Endothelial cell of umbilical vein (primary cell): ENCODE data around the gene PRKAB1. TPM values are rescaled to one million over a fixed set of nuclear protein-coding genes. Genes with fewer than 3 reads are reported as not detected.

Experiments used
- BruUV-seq: library from RNA; stranded (reverse); fragments of 400-500 nt; replicated peaks from 2 replicates; lab custom pipeline; 2021; lab: Mats Ljungman, UMichigan
- CTCF ChIA-PET: fragments of 300-600, 350-600 bp; sonication (Branson Sonifier 250); formaldehyde crosslinking; loops from one replicate; lab custom pipeline; 2021; ENCODE audit warnings: antibody characterized with exemption, inconsistent platforms; lab: Charles Lee
- POLR2A ChIA-PET: fragments of 300-600, 350-600 bp; sonication (Branson Sonifier 250); formaldehyde crosslinking; loops from one replicate; lab custom pipeline; 2021; ENCODE audit warnings: antibody characterized with exemption, inconsistent platforms; lab: Charles Lee
- DNase-seq: peaks from one replicate; pipeline ENCODE4 v3.0.0-alpha.2; 2011; ENCODE audit warnings: low read depth, low spot score
- FAIRE-seq: peaks from 2 replicates; lab custom pipeline; 2011; peaks lifted over from hg19 to GRCh38; lab: Jason Lieb, UNC
- H2AFZ ChIP-seq: 2 replicates; pipeline ENCODE4 v1.6.0; 2012; ENCODE audit warnings: low read depth, low read length, control low read depth, inconsistent platforms
- H3K27ac ChIP-seq: 2 replicates; pipeline ENCODE4 v1.5.1; 2011; ENCODE audit warnings: low read depth, mild to moderate bottlenecking, control low read depth, low read length, moderate library complexity; ENCODE audit not compliant: insufficient read depth
- H3K27me3 ChIP-seq, 2 experiments: 2 replicates each; pipeline versions ENCODE4 v1.6.0 to v1.6.1; 2011; ENCODE audit warnings: low read length in 2 of 2, mixed read lengths in 1 of 2; ENCODE audit not compliant: control insufficient read depth in 2 of 2, insufficient read depth in 2 of 2
- H3K36me3 ChIP-seq, 2 experiments: 2 replicates in 1 of 2; 3 replicates in 1 of 2; pipeline ENCODE4 v1.5.1; 2011; ENCODE audit warnings: low read length in 2 of 2, mild to moderate bottlenecking in 1 of 2, moderate library complexity in 1 of 2; ENCODE audit not compliant: control insufficient read depth in 2 of 2, insufficient read depth in 2 of 2; ENCODE audit errors: extremely low read depth in 1 of 2
- H3K4me1 ChIP-seq: 3 replicates; pipeline ENCODE4 v1.5.1; 2011; ENCODE audit warnings: mild to moderate bottlenecking, low read length; ENCODE audit not compliant: control insufficient read depth, insufficient read depth; ENCODE audit errors: extremely low read depth
- H3K4me2 ChIP-seq: 2 replicates; pipeline ENCODE4 v1.6.1; 2011; ENCODE audit warnings: low read length, control low read depth, mixed read lengths; ENCODE audit not compliant: insufficient read depth
- H3K4me3 ChIP-seq, 3 experiments: fragments of 200-600 bp in 1 of 3; sonication (generic), shearing (Covaris generic) in 1 of 3; replicated peaks in 1 of 3; 2 replicates each; pipeline ENCODE4 v1.5.1; 2011 to 2016; ENCODE audit warnings: control low read depth in 3 of 3, low read length in 3 of 3, mild to moderate bottlenecking in 2 of 3, inconsistent platforms in 1 of 3, low read depth in 1 of 3, moderate library complexity in 1 of 3; ENCODE audit not compliant: insufficient read depth in 1 of 3
- H3K79me2 ChIP-seq: 2 replicates; pipeline ENCODE4 v1.6.0; 2012; ENCODE audit warnings: low read length, inconsistent platforms; ENCODE audit not compliant: control insufficient read depth, insufficient read depth
- H3K9ac ChIP-seq: replicated peaks from 2 replicates; pipeline ENCODE3; 2011; ENCODE audit warnings: low read length, control low read depth; ENCODE audit not compliant: insufficient read depth; ENCODE audit errors: extremely low read depth
- H3K9me1 ChIP-seq: replicated peaks from 3 replicates; pipeline ENCODE4 v1.6.0; 2011; ENCODE audit warnings: mild to moderate bottlenecking, low read length; ENCODE audit not compliant: control insufficient read depth, insufficient read depth; ENCODE audit errors: extremely low read depth
- H3K9me3 ChIP-seq: replicated peaks from 2 replicates; pipeline ENCODE4 v1.5.1; 2012; ENCODE audit warnings: low read length, inconsistent platforms; ENCODE audit not compliant: control insufficient read depth, insufficient read depth
- H4K20me1 ChIP-seq: replicated peaks from 2 replicates; pipeline ENCODE3; 2011; ENCODE audit warnings: mild to moderate bottlenecking, low read length; ENCODE audit not compliant: control insufficient read depth, insufficient read depth; ENCODE audit errors: extremely low read depth
- EZH2 ChIP-seq: IDR thresholded peaks from 2 replicates; pipeline ENCODE4 v1.6.1; 2012; ENCODE audit warnings: borderline replicate concordance, low read depth, mild to moderate bottlenecking, moderate library complexity, low read length, inconsistent platforms; ENCODE audit not compliant: severe bottlenecking
- FOS ChIP-seq: IDR thresholded peaks from 2 replicates; pipeline ENCODE4 v1.6.1; 2011; ENCODE audit warnings: mild to moderate bottlenecking, low read length, moderate library complexity, borderline replicate concordance; ENCODE audit not compliant: insufficient read depth
- GATA2 ChIP-seq: IDR thresholded peaks from 2 replicates; pipeline ENCODE4 v1.7.0; 2011; ENCODE audit warnings: low read depth, mild to moderate bottlenecking, moderate library complexity, mixed read lengths, low read length; ENCODE audit not compliant: insufficient read length, insufficient read depth
- JUN ChIP-seq: IDR thresholded peaks from 2 replicates; pipeline ENCODE4 v1.6.1; 2011; ENCODE audit warnings: borderline replicate concordance, low read depth; ENCODE audit not compliant: insufficient read length, insufficient read depth
- MYC ChIP-seq: IDR thresholded peaks from one replicate; pipeline ENCODE4 v1.6.1; 2011; ENCODE audit warnings: mild to moderate bottlenecking, low read depth, low read length
- POLR2A ChIP-seq: IDR thresholded peaks from 2 replicates; pipeline ENCODE4 v1.6.1; 2012; ENCODE audit warnings: low read depth, mild to moderate bottlenecking, control low read depth, low read length
- POLR2AphosphoS5 ChIP-seq: IDR thresholded peaks from 2 replicates; pipeline ENCODE4 v1.6.1; 2012; ENCODE audit warnings: low read depth, mild to moderate bottlenecking, control low read depth, low read length, moderate library complexity; ENCODE audit not compliant: insufficient read depth
- dilution Hi-C: fragments of 300-500 bp; cut with MboI; formaldehyde crosslinking; loops from one replicate; pipeline ENCODE4 v1.15.0; 2019; ENCODE audit warnings: low sequenced_read_pairs; ENCODE audit not compliant: extremely low pct_ligation_motif_present
- intact Hi-C: fragments of 100-400 bp; cut with micrococcal nuclease; formaldehyde crosslinking; loops from one replicate; pipeline ENCODE4 v1.10.0; 2022
- polyA plus RNA-seq, 4 experiments: library from polyadenylated mRNA; depleted of rRNA in 3 of 4; stranded (reverse) in 3 of 4; unstranded in 1 of 4; fragments of >200 nt; gene quantifications; 2 replicates each; pipeline versions ENCODE4 v1.2.1 to v1.2.3, GENCODE V29; 2011 to 2012; ENCODE audit warnings: missing spikeins in 1 of 4
- total RNA-seq: library from RNA; stranded (reverse); gene quantifications from 2 replicates; pipeline ENCODE4 v1.2.3, GENCODE V29; 2021
- TF ChIP-seq, protein P1 (sequence below), 2 donors: IDR thresholded peaks; 1 replicate in 1 of 2; 2 replicates in 1 of 2; pipeline ENCODE4 v1.5.1; 2011; ENCODE audit warnings: low read length in 2 of 2, mild to moderate bottlenecking in 2 of 2, moderate library complexity in 2 of 2, control low read depth in 1 of 2, inconsistent platforms in 1 of 2, low read depth in 1 of 2; ENCODE audit not compliant: insufficient read depth in 1 of 2; ENCODE audit errors: extremely low read depth in 1 of 2
- TF ChIP-seq, protein P2 (sequence below): IDR thresholded peaks from 2 replicates; pipeline ENCODE4 v1.6.1; 2011; ENCODE audit not compliant: insufficient read depth, insufficient read length

PRKAB1 gene
- total and polyA plus RNA-seq, 2 donors (not counting 3 experiments of a cell fraction or from before 2014, with no cell fraction given) = 23.1 to 27.0 TPM

DNA sequence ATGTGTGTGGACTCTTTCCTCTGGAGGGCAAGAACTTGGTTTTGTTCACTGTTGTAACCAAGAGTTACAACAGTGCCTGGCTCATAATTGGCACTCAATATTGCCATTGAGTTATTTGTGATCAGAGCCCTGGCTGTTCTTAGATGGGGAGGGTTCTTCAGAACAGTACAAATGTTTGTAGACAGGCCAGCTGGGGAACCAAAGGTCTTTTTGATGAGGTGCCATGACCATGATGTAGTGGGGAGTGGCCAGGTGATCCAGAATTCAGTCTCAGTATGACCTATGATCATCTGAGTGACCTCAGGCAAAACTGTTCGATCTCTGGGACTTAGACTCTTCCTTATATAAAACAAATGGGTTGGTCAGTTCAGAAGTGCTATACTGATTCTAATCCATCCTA lies 3.3 kb upstream of the PRKAB1 start:
- intact Hi-C loops = loop anchor here (10.0 kb wide), 1 partner anchor 1260 kb away; no protein-coding TSS in a partner anchor
- CTCF ChIA-PET = interaction anchor here (1.8 kb wide), 1 partner anchor 116 kb away, joined by 4 read pairs; no protein-coding TSS in a partner anchor
- FAIRE-seq = no peak

More for the DNA sequence above, 3.3 kb upstream of the PRKAB1 start:
- BruUV-seq = no TSS peak
- DNase-seq = no peak
- H3K4me2 ChIP-seq = no peak overlapping the region
- H3K27me3 ChIP-seq = peaks cover 1 to 6% of the 10 kb centered on the region in 2 experiments
- H3K79me2 ChIP-seq = peaks cover 4% of the 10 kb centered on the region
- H3K36me3 ChIP-seq = no peaks in the 10 kb centered on the region
- dilution Hi-C loops = no loop called here
- no peak overlapping the region for H2AFZ ChIP-seq
- POLR2A ChIA-PET = no interaction called here
- no peak overlapping the region for H3K9ac ChIP-seq
- H3K9me1 ChIP-seq = no peaks in the 10 kb centered on the region
- no peak overlapping the region for H3K27ac ChIP-seq
- TF ChIP-seq GATA2 (no peak), POLR2A (no peak), JUN (no peak), EZH2 (no peak), FOS (no peak), POLR2AphosphoS5 (no peak), MYC (no peak)
- TF ChIP-seq, protein P1, sequence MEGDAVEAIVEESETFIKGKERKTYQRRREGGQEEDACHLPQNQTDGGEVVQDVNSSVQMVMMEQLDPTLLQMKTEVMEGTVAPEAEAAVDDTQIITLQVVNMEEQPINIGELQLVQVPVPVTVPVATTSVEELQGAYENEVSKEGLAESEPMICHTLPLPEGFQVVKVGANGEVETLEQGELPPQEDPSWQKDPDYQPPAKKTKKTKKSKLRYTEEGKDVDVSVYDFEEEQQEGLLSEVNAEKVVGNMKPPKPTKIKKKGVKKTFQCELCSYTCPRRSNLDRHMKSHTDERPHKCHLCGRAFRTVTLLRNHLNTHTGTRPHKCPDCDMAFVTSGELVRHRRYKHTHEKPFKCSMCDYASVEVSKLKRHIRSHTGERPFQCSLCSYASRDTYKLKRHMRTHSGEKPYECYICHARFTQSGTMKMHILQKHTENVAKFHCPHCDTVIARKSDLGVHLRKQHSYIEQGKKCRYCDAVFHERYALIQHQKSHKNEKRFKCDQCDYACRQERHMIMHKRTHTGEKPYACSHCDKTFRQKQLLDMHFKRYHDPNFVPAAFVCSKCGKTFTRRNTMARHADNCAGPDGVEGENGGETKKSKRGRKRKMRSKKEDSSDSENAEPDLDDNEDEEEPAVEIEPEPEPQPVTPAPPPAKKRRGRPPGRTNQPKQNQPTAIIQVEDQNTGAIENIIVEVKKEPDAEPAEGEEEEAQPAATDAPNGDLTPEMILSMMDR (IDR thresholded peaks at IDR 0.05; ENCODE audit: extremely low read depth in 1 of 2, insufficient read depth in 1 of 2, low read depth in 1 of 2, low read length in 2 of 2) = no peak
- TF ChIP-seq, protein P2, sequence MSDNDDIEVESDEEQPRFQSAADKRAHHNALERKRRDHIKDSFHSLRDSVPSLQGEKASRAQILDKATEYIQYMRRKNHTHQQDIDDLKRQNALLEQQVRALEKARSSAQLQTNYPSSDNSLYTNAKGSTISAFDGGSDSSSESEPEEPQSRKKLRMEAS = no peak
- no peaks in the 10 kb centered on the region for H4K20me1 ChIP-seq
- no peaks in the 10 kb centered on the region for H3K9me3 ChIP-seq
- no peak overlapping the region for H3K4me3 ChIP-seq
- H3K4me1 ChIP-seq = peaks cover 20% of the 10 kb centered on the region
